ENCODE data around the gene HSPB6.

- TF ChIP-seq CTCF (IDR thresholded peaks at IDR 0.05) (no peak), POLR2AphosphoS5 (IDR thresholded peaks at IDR 0.05) (no peak), POLR2A (IDR thresholded peaks at IDR 0.05) (no peak)
These were observed 32.6 kb upstream of the HSPB6 start for GRCh38 chr19:35789195-35789977.

Data from gastroesophageal sphincter (tissue), 3 donors.